ENCODE results near the gene SLC9A4.

Gene SLC9A4

DNA sequence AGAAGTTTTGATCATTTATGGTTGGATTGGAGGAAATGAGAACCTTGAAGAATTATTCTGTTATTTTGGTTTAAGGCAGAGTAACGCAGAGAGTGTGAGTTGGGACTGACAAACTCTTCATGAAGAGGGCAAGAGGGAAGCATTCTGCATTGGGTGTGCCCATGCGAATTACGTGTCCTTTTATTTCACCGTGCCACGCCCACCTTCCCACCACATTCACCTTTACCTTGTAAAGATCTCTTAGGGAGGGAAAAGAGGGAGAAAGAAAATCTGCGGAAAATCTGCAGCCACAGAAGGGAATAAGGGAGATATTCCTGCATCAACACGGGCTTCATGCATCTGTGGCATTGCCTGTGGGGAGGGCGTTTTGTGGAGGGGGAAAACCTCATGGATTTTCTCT, 31.8 kb downstream of the SLC9A4 start:
- DNase-seq: no peak

DNA sequence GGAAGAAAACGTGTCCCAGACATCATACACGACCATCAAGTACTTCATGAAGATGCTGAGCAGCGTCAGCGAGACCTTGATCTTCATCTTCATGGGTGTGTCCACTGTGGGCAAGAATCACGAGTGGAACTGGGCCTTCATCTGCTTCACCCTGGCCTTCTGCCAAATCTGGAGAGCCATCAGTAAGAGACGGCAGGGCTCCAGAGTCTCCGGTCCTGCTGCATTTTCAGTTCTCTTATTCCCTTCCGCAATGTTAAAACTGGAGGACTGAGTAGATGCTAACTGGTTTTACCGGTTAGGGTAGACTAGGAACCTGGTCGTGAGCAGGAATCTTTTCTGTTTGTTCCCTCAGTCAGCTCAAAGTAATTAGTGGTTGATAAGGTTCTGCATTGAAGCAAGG, 32.3 kb downstream of the SLC9A4 start:
- DNase-seq: no peak

DNA sequence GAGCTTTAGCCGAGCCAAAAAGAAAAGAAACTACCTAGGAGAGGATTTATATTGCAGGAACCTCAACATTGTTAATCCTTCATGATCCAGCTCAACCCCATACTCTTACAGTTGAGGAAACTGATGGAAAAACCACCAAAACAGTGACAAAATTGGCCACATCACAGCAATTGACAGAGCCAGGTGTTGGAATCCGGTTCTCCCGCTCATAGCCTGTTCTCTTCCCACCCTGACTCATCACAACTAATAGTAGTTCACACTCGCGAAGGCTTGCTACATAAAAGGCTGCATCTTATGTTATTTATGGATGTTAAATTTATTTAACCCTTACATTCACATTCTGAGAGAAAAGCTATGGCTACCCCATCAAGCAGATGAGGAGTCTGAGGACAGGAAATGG, 33.7 kb downstream of the SLC9A4 start:
- no peak for DNase-seq

DNA sequence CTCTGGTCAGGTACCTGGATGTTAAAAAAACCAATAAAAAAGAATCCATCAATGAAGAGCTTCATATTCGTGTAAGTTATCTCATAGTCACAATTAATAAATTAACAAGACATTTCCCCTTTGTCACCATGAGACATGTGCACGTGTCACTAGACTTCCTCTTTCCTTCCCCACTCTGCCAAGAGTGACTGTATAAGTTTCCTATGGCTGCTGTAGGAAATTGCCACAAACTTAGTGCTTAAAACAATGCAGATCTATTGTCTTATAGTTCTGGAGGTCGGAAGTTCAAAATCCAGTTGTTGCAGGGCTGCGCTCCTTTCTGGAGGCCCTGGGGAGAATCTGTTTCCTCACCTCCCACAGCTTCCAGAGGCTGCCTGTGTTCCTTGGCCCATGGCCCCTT, 35.8 kb downstream of the SLC9A4 start:
- no peak for DNase-seq

DNA sequence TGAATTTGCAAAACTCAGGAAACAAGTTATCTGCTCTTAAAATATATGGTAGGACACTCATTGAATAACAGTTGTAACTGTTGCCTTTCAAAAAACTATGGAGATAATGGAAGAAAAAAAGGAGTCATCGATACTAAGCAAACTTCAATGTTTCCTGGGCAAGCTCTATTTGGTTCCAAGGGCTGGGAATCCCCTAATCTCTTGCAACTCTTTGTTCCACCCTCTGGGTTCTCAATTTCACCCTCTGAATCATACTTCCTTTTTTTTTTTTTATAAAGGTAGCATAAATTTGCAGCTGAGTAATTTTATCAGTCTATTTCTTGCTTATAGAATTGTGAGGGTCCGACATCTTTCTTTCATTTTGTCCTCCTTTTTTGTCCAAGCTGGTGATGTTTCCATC, 36.7 kb downstream of the SLC9A4 start:
- DNase-seq: no peak

DNA sequence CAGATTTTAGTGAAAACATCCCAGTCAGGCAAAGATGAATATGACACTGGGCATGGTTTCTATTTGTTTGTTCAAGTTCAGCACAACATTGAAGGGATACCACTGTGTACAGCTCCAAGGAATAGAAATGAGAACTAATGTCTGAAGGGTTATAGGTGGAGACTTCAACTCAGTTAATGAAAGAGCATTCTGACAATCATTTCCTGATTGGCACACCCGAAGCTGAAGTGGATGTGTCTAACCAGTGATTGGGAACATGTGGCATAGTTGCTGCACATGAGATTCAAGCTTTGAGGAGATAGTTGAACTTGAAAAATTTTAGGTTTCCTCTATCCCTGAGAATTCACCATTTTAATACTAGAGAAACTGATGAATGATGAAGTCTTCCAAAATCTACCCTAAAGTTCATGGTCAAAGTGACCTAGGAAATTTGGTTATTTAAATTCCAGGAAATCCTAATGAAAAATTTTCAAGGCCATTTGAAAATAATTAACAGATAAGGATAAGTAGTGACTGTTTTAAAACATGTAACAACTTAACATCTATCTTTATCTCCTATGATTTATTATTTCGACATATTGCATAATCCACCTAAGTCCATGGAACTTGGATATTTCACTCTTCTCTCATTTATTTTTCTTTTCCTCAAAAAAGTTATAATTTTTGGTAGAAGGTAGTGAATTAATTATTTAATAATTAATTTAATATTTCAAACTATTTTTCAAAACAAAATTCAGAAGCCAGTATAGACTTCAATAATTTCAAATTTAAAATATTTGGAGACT, 38.0 kb downstream of the SLC9A4 start:
- DNase-seq: no peak

DNA sequence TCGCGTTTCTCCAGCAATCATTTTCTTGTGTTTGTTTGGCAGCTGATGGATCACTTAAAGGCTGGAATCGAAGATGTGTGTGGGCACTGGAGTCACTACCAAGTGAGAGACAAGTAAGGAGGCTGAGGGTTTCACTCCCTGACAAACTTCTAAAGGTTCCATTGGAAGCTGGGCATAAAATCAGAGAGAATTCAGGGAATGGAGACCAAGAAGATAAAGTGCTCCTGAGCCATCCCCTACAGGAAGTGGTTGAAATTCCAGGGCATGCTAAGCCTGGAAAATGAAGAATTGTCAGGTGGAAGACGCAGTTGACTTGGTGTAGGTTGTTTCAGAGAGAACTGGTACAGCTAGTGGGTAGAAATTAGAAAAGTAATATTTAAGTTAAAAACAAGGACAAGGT, 39.1 kb downstream of the SLC9A4 start:
- DNase-seq: no peak

DNA sequence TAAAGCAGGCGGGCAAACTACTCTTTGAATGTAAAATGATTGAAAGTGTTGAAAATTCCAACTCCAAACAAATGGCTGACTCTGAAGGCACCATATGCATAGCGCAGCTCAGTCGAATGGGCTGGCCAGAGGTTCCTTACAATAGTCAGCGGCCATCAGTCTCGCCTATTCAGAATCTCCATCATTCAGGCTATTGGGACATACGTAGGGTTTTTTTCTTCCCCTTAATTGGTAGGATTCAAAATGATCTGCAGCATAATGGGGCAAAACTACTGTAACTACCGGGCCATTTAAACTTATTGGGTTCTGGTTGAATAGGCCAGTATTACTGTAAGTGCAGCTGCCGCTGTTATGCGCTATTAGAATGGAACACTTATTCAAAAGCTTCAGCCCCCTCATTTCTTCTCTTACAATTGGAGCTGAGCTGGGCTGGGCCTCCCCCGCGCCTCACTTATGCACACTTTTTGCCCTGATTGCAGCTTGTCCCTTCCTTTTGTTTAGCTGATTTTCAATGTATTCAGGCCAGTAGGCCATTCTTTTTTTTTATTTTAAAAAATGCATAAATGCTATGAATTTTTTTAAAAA, 40.4 kb downstream of the SLC9A4 start:
- no peak for DNase-seq

DNA sequence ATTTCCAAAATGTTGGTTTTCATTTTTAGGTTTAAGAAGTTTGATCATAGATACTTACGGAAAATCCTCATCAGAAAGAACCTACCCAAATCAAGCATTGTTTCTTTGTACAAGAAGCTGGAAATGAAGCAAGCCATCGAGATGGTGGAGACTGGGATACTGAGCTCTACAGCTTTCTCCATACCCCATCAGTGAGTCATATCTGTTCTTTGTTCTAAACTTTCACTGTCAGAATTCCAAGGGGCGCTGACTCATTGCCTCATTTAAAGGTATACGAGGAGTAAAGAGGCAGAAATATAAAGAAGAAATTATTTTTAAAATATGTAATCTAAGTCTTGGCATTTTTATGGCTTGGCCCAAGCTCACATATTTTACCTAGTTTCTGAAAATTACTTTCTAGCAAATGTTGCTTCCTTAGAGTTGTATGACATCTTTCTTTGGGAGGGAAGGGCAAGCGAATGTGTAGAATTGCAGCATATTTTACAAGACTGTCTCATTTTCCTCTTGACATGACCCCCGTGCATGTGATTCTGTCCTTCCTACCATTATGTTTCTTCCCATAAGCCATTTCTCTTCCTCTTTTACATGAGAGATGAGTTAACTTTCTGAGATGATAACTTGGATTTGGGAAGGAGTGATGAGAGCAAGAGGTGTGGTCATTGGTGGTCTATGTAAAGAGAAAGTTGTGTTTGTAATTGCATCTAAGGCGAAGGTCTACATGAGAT, 41.2 kb downstream of the SLC9A4 start:
- no peak for DNase-seq

DNA sequence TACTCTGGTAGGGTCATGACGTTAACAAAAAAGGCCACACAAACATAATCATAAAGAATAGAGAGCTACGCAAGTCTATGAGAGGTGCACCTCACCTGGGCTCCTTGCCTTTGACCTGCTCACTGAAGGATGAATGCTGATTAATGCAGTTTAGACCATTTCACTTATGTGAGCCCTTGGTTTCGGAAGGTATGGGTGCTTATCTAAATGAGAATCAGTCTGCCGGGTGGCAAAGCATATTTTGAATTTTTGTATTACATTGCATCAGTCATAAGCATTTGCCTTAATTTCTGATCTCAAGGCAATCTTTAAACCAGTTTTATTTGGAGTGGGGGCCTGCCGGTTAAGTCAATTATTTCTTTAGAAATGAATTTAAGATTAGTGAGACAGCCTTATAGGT, 42.8 kb downstream of the SLC9A4 start:
- DNase-seq: no peak

DNA sequence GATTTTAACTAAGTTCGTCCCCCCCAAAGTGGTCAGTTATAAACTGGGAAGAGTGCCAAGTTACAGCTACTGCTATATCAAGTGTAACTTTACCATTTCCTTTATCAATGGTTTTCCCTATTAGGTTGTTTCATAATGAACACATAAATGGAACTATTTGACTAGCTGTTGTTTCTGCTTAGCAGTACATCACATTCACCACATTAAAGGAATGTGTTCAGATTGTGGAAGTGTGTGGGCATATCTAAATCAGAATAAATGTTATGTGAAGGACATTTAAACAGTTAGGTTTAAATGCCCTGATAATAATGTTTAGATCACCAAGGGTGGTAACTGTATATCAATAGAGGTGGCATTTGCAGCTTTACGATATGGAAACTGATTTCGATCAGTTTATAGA, 45.1 kb downstream of the SLC9A4 start:
- no peak for DNase-seq

DNA sequence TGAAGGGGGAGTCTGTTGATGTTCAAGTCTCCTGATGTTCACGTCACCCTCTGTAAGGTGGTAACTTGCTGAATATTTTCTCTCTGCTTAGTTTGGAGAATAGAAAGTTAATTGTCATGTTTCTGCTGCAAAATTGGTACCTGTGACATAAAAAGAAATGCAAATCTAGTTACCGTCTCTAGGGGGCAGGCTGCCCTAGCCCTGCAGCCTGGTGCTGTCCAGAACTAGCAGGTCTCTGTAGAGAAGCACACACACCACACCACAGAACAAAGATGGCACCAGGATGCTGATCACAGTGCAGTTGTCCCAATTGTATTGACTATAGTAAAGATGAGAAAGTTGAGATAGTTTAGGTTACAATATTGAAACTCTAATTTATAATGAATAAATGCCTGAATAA, 47.0 kb downstream of the SLC9A4 start:
- DNase-seq: no peak

DNA sequence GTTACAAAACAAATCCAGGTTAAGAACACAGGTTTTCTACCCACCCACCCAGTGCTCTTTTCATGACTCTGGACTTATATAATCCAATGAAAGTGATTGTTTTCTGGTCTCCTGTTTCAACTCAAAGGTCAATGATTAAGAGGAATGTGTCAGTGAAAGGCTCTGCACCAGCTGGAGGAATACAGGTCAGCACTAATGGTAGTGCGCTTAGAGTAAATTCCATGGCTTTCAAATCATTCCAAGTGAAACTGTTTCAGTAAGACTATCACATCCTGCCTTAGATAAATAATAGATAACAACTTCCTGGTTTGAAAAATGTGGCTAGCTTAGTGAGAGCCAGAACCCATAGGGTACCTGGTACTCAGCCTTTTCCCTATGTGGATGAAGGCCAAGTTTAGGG, 47.8 kb downstream of the SLC9A4 start:
- DNase-seq: no peak

DNA sequence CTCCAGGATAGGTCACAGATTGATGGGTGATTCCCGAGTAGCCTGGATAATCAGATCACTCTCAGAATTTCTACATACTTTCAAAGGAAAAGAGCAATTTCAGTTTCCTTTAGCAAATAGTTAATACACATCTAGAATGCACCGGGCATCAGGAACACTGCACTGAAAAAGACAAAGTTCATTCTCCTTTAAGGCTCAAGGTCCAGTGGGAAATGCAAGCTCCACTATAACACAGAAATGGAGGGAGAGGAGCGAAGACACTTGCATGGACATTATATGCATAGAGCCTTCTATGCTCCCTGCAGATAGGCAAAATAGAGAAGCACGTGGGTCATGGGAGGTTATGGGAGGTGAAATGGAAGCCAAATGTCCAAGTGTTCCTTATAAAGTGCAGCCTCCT, 49.1 kb downstream of the SLC9A4 start:
- DNase-seq: no peak

DNA sequence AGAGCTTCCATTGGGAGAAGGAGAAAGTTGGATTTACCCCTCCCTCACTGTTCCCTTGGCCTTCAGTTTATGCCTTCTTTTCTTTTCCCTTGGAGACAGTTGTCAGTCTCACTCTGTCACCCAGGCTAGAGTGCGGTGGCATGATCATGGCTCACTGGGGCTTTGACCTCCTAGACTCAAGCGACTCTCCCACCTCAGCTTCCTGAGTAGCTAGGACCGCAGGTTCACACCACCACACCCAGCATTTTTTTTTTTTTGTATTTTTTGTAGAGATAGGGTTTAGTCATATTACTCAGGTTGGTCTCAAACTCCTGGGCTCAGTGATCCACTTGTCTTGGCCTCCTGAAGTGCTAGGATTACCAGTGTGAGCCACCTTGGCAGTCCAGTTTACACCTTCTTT, 49.9 kb downstream of the SLC9A4 start:
- no peak for DNase-seq

DNA sequence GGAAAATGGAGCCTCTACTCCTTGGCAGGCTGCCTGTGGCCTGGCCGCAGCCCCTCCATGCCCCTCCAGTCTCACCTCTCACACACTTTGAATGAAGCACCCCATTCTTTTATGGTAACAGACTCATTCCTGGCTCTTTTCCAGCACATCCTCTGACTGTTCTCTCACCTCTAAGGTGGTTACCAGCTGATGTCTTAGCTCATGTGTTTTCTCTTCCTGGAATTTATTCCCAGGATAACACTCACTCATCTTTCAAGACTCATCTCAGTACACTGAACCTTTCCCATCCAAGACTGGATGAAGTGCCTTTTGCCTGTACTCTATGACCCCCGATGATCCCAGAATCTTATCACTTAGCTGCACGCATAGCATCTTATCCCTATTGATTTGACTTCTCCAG, 50.6 kb downstream of the SLC9A4 start:
- DNase-seq: no peak

DNA sequence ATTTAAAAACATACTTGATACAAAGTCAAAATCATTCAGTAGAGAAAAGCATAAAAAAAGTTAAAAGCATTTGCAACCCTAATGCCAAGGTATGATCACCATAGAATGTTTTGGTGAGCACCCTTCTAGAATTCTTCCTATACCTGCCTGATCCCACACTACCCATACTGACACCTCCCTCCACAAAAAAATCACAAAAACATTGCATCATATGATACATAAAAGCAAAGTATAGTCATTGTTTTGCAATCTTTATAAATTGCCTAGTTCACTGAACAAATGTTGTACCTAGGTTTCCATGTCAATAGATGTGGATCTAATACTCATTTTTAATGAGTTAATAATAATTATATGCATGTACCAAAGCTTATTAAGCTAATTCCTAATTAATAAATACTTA, 54.1 kb downstream of the SLC9A4 start:
- DNase-seq: no peak

DNA sequence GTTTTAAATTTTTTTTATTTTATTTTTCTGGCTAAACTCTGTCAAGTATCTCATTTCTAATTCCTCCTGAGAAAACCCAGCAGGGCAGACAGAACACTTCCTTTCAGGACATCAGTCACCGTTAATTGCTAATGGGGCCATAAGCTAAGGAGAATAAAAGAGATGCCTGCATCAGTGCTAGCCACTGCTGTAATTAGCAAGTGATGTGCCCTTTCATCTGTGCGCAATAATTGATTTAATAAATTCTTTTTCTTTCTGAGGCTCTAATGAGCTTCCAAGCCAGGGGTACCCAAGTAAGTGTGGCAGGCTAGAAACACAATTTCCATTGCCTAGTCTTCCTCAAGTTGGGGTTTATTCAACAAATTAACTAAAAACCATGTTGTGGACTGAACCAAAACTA, 65.5 kb downstream of the SLC9A4 start:
- DNase-seq: no peak

DNA sequence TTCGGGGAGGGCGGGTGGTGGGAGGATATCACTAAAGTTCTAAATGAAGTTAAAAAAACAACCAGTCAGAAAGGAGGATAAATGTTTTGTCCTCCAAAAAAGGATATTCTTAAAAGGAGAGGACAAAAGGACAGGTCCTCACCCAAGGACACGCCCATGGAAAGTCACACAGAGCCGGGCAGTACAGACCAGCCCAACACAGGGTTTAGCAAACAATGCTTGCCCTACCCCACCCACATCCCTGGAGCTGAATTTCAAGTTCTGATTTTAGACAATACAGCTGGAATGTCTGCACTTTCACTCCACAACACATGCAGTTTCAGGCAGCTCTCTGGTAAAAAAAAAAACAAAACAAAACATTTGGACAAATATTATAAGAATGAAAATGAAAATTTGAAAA, 67.9 kb downstream of the SLC9A4 start:
- no peak for DNase-seq

DNA sequence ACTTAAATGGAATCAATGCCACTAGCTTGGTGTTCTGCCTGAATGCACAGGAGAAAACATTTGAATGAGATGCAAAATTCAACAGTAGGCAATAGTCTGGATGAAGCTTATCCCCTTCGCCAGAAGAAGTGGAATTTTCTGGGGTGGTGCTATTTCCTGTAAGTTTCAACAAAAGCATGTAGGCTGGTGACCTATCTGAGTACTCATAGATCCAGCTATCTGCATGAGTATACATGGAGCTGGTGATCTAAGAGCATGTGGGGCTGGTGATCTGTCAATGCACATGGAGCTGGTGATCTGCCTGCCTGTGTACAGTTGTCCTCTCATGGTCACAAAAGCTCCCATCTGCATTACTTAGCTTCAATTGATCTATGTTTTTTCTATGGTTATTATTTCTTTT, 71.2 kb downstream of the SLC9A4 start:
- no peak for DNase-seq

DNA sequence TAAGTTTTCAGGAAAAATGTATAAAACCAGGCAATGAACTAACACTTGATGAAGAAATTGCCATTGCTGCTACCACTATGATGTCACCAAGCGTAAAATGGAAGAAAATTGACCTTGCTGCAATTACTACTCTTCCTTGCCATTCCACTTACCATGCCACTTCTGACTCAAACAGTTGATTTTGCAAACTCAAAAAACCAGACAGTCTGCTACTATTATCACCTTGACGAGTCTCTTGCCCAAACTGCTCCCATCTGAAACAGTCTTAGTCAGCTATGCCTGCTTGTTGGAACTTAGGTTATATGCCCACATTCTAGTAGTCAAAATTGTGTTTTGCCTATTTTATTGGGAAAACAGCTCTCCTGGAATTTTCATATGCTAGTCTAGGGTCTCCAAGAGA, 74.4 kb downstream of the SLC9A4 start:
- DNase-seq: no peak

DNA sequence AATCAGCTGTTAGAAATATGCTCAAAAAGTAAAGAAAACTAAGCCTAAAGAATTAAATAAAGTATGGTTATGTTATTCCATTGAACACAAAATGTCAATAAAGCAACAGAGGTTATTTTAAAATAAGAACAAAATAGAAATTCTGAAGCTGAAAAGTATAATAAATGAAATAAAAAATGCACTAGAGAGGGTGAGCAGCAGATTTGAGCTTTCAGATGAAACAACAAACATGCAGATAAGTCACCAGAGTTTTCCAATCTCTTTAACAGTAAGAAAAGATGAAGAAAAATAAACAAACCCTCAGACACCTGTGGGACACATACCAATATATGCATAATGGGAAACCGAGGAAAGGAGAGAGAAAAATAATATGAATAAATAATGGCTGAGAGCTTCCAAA, 76.0 kb downstream of the SLC9A4 start:
- no peak for DNase-seq

DNA sequence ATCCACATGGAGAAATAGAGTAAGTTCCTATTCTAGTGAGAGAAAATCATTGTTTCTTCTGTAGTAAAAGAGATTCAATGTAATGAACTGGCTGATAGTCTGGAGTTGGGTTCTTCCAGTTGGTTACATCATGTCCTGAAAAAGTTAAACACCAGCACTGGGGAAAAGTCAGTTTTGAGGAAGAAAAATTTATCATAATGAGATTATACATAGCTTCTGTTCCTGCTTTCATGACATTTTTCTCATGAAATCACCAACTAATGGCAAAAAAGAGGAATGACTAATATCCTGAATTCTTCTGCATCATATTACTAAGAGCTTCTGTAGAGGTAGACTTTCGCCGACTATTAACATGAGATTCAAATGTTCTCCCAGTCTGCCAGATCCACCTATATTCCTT, 77.1 kb downstream of the SLC9A4 start:
- DNase-seq: no peak

DNA sequence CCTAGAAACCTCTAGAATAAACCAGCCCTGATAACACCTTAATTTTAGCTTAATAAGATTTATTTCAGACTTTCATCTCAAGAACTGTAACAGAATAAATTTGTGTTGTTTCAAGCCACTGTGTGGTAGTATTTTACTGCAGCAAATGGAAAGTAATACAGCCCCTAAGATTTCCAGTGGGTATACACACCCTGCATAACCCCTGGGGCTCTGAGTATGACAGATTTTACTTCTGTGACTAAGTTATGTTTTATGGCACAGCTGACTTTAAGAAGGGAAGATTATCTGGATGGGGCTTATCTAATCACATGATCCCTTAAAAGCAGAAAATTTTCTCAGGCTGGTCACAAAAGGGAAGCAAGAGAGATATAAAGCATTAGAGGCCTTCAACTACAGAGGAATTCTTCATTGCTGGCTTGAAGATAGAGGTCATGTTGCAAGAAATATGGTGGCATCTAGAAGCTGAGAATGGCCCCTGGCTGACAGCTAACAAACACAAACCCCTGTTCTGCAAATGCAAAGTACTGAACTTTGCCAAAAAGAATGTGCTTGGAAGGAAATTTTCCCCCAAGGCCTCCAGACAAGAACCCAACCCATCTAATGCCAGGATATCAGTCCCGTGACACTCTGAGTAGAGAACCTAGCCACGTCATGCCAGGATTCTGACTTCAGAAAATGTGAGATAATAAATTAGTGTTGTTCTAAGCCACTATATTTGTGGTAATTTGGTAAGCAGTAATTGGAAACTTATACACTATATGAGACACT, 78.5 kb downstream of the SLC9A4 start:
- DNase-seq: no peak

Measured in NCI-H1436 (cell line).